CD4-positive, alpha-beta T cell treated with Interleukin-6 at 100 ng/mL for 8 hours (primary cell): Measurements from ENCODE around the gene ATP5MG.

ENCODE experiments used
- DNase-seq: peaks from one replicate; pipeline ENCODE4 v3.0.0-alpha.2; 2020; ENCODE audit warnings: mixed read lengths, low spot score

The ATP5MG gene

DNA sequence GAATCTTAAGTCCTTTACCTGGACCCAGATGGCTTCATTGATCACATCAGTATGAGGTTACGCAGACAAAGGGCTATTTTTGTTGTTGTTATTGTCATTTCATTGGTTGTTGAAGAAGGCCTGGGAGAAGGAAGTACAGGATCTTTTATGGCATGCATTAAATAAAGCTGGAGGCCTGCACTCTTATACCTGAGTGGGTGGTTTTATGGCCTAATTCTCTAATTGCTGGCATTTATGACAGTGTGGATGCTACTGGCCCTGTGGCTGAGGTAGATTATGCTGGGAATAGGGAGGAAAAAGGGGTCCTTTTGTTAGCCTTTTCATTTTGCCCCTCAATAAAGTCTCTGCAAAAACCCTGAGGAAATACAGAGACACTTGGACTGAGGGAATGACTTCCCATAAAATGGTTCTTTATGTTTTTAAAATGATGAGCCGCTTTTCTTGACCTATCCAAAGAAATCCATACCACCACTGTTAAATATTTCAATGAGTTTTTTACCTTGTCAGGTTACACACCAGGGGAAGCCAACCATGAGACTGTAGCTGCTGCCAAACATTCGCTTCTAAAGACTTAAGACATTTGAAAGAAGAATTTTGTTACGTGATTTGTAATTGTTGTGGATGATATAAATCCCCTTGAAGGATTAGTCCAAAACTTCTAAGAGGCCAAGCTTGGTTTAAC, 41.6 kb downstream of the ATP5MG start:
- no peak for DNase-seq

DNA sequence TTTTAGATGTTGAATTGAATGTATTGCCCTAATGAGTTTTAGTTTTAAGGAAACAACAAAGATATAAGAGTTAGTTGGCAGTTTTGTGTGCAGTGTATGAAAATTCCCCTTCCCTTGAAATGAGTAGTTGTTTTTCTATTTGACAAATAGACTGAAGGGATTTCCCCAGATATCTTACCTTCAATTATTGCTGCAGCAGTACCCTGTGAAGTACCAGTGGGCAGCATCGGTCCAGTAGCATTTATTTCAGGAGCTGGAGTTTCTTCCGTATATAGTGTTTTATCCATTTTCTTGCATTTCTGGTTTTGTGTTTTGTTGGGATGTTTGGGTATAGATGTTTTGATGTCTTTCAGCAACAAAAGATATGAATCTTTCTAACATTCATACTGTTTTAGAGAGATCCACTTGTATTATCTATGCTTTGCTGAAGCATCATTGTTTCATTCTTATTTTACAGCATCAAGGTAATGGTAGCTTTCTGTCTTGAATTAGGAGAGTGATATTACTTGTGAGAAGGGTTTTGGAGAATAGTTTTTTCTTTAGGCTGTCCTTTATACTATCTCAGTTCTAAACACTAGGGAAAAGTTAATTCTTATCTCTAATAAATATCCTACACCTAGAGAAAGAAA, 42.3 kb downstream of the ATP5MG start:
- DNase-seq = no peak

DNA sequence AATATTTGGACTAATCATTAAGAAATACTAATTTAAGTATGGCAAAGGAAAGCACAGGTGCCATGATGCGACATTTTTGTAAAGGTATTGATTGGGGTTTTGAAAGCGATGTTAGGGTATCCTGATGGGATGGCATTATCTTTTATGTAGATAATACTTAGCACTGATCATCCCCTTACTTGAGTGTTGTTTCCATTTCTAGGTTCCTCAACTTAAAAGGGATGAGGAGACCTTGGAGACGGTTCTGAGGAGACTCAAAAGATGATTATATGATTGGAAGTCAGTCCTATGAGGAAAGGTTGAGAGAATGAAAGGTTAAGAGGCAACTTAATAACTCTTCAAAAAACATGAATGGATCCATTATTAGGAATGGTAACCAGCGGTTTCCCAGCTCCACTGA, 46.0 kb downstream of the ATP5MG start:
- DNase-seq = no peak

DNA sequence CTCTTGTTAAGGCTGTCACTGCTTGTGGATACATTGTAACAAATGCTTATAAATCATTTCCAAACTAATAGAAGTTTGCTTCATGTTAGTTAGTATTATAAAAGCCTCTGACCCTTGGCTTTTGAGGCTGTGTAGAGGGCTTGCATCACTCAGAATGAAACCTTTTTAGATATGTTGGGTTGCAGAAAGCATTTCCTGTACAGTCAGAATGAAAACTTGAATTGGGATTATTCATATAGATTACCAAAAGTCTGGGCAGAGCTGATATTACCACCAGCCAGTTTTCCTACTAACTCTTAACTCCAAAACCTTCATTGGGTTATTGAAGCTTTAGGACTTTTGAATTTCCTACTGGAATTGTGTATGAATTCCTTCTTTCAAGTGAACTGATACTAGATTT, 46.9 kb downstream of the ATP5MG start:
- no peak for DNase-seq

DNA sequence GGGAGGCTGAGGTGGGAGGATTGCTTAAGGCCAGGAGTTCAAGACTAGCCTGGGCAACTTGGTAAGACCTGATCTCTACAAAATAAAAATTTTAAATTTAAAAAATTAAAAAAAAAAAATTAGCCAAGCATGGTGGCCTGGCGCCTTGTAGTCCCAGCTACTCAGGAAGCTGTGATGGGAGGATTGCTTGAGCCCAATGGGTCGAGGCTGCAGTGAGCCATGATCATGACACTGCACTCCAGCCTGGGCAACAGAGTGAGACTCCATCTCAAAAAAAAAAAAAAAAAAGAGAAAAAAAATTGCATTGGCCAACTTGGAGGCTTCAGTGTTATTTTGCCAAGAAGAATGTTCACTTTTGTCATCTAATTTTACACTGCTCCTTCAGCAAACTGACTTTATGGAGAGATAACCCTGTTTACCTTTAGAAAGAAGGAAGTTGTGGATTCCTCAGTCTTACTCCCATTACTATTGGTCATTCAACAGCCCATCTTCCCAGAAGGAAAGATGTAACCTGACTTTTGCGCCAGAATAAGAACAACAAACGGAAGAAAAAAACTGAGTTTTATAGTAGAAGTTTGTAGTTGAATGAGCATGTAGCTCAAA, 48.0 kb downstream of the ATP5MG start:
- no peak for DNase-seq

DNA sequence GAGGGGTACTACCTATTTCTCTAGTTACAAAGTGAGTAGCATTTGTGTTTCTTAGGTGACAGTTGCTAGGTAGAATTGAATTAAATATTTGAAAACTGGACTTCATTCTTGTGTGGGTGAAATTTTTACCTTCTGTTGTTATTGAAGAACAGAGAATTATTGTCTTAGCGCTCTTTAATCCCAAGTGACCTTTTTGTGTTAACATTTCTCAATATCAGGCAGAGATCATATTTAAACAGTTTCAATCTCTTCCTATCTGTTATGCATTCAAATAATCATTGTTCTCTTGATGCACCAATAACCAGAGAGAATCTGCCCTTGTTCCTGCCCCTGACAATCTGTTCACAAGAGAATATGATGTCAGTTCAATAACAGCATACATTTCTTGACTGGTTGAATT, 49.0 kb downstream of the ATP5MG start:
- DNase-seq = no peak
